ENCODE measurements around the gene CNOT3. TPM values are rescaled to one million over a fixed set of nuclear protein-coding genes. Genes with fewer than 3 reads are reported as not detected.

The CNOT3 gene
- total RNA-seq, 1 experiment from 2014 or later, result 77.7 TPM

GRCh38 chr19:54115109-54116063 is 22.2 kb upstream of the CNOT3 start, which contains the start of the genes PRPF31 and TFPT:
Gene PRPF31 (plus strand): TSS chr19:54115754. CDS start chr19:54118279, 2,525 bp downstream.
Gene TFPT (minus strand): TSS chr19:54115657. CDS start chr19:54115269, 388 bp downstream.
- Mint-ChIP-seq H3K27ac (ENCODE audit: unreplicated experiment) (peak within 1 kb of the TSS; percentile 96), H3K36me3 (ENCODE audit: insufficient read depth, unreplicated experiment) (peaks cover 65% of the 10 kb centered on the region), H3K4me1 (ENCODE audit: low read depth, unreplicated experiment) (peaks cover 16% of the 10 kb centered on the region), H3K9me3 (ENCODE audit: unreplicated experiment) (no peaks in the 10 kb centered on the region), H3K4me3 (ENCODE audit: unreplicated experiment) (peak within 1 kb of the TSS; percentile 95), H3K27me3 (ENCODE audit: insufficient read depth, unreplicated experiment) (no peaks in the 10 kb centered on the region)
- intact Hi-C loops (cut with micrococcal nuclease; ENCODE audit: unreplicated experiment), result loop anchor here (1.0 kb wide), 3 partner anchors 13 to 75 kb away; partner anchors contain the start of genes CNOT3 and NDUFA3
- DNase-seq, result peak; percentile 95 to 98
- TF ChIP-seq CTCF (IDR thresholded peaks at IDR 0.05; ENCODE audit: insufficient read depth in 1 of 2, low read depth in 1 of 2, low read length in 1 of 2, severe bottlenecking in 1 of 2, unreplicated experiment in 1 of 2), result no peak
- ChIA-PET POLR2A (interaction anchor here (0.6 to 2.9 kb wide), 5 partner anchors 12 to 74 kb away, joined by 3 to 31 read pairs (median 4); partner anchors contain the start of genes CNOT3, LENG1 and MBOAT7), CTCF (interaction anchor here (0.6 to 1.2 kb wide), 5 partner anchors 9 to 262 kb away, joined by 3 to 5 read pairs (median 3); partner anchors contain the start of gene CNOT3)
- Histone ChIP-seq H3K4me1 (0 out of 2 replicates have a peak, but pooled peaks cover 7% of the 10 kb centered on the region), H3K36me3 (ENCODE audit: control insufficient read depth, insufficient read depth, low read length) (peaks cover 3% of the 10 kb centered on the region), H3K9me3 (no peaks in the 10 kb centered on the region), H3K27me3 (replicated peaks; ENCODE audit: control insufficient read depth, insufficient read depth, low read length) (no peaks in the 10 kb centered on the region), H3K4me3 (ENCODE audit: low read depth, low read length) (peak within 1 kb of the TSS; percentile 43)
- TSS peak; percentile 89 for BruUV-seq (replicated peaks)

GRCh38 chr19:54121259-54121658 is 16.3 kb upstream of the CNOT3 start:
- H3K4me1 Mint-ChIP-seq (ENCODE audit: low read depth, unreplicated experiment), result no peaks in the 10 kb centered on the region
- H3K36me3 ChIP-seq (ENCODE audit: control insufficient read depth, insufficient read depth, low read length), result peaks cover 4% of the 10 kb centered on the region
- POLR2A ChIA-PET, result interaction anchor here (0.7 kb wide), 1 partner anchor 90 kb away, joined by 4 read pairs; no protein-coding TSS in a partner anchor
- no peak overlapping the region for H3K27ac Mint-ChIP-seq (ENCODE audit: unreplicated experiment)
- intact Hi-C loops (cut with micrococcal nuclease; ENCODE audit: unreplicated experiment), result no loop called here
- H3K27me3 ChIP-seq (replicated peaks; ENCODE audit: control insufficient read depth, insufficient read depth, low read length), result no peaks in the 10 kb centered on the region
- no peaks in the 10 kb centered on the region for H3K9me3 Mint-ChIP-seq (ENCODE audit: unreplicated experiment)
- 0 out of 2 replicates have a peak, but pooled peaks cover 3% of the 10 kb centered on the region for H3K4me1 ChIP-seq
- CTCF ChIA-PET, result no interaction called here
- no peaks in the 10 kb centered on the region for H3K9me3 ChIP-seq
- DNase-seq, result no peak
- H3K4me3 ChIP-seq (ENCODE audit: low read depth, low read length), result no peak overlapping the region
- no TSS peak for BruUV-seq (replicated peaks)
- TF ChIP-seq CTCF (IDR thresholded peaks at IDR 0.05; ENCODE audit: insufficient read depth in 1 of 2, low read depth in 1 of 2, low read length in 1 of 2, severe bottlenecking in 1 of 2, unreplicated experiment in 1 of 2), result no peak
- H3K4me3 Mint-ChIP-seq (ENCODE audit: unreplicated experiment), result no peak overlapping the region
- peaks cover 66% of the 10 kb centered on the region for H3K36me3 Mint-ChIP-seq (ENCODE audit: insufficient read depth, unreplicated experiment)
- H3K27me3 Mint-ChIP-seq (ENCODE audit: insufficient read depth, unreplicated experiment), result no peaks in the 10 kb centered on the region

GRCh38 chr19:54123682-54124081 is 13.9 kb upstream of the CNOT3 start:
- ChIA-PET POLR2A (interaction anchor here (1.9 kb wide), 1 partner anchor 13 kb away, joined by 6 read pairs; the partner anchor contains the start of gene CNOT3), CTCF (no interaction called here)
- intact Hi-C loops (cut with micrococcal nuclease; ENCODE audit: unreplicated experiment), result no loop called here
- TF ChIP-seq CTCF (IDR thresholded peaks at IDR 0.05; ENCODE audit: insufficient read depth in 1 of 2, low read depth in 1 of 2, low read length in 1 of 2, severe bottlenecking in 1 of 2, unreplicated experiment in 1 of 2), result no peak
- H3K4me3 Mint-ChIP-seq (ENCODE audit: unreplicated experiment), result no peak overlapping the region
- no peaks in the 10 kb centered on the region for H3K4me1 ChIP-seq
- no peak for DNase-seq
- peaks cover 62% of the 10 kb centered on the region for H3K36me3 Mint-ChIP-seq (ENCODE audit: insufficient read depth, unreplicated experiment)
- H3K27ac Mint-ChIP-seq (ENCODE audit: unreplicated experiment), result no peak overlapping the region
- no peaks in the 10 kb centered on the region for H3K9me3 ChIP-seq
- no TSS peak for BruUV-seq (replicated peaks)
- peaks cover 4% of the 10 kb centered on the region; the same call in 1 of the 2 replicates for H3K36me3 ChIP-seq (ENCODE audit: control insufficient read depth, insufficient read depth, low read length)
- H3K27me3 Mint-ChIP-seq (ENCODE audit: insufficient read depth, unreplicated experiment), result no peaks in the 10 kb centered on the region
- no peaks in the 10 kb centered on the region for H3K4me1 Mint-ChIP-seq (ENCODE audit: low read depth, unreplicated experiment)
- no peaks in the 10 kb centered on the region for H3K9me3 Mint-ChIP-seq (ENCODE audit: unreplicated experiment)
- H3K4me3 ChIP-seq (ENCODE audit: low read depth, low read length), result no peak overlapping the region
- H3K27me3 ChIP-seq (replicated peaks; ENCODE audit: control insufficient read depth, insufficient read depth, low read length), result no peaks in the 10 kb centered on the region

Measured in Caco-2 (cell line).